Activated CD8-positive, alpha-beta T cell treated with anti-CD3 and anti-CD28 coated beads for 36 hours (primary cell): ENCODE results near the gene ITGB5. TPM values are rescaled to one million over a fixed set of nuclear protein-coding genes. Genes with fewer than 3 reads are reported as not detected.

Experiments used
- ATAC-seq: fragments of 200-7000 bp; cut with Tn5 transposase; one replicate; pipeline ENCODE4 v1.10.0; 2021; ENCODE audit warnings: mild to moderate bottlenecking, moderate library complexity
- CTCF ChIA-PET: fragments of 350-600 bp; sonication (Branson Sonifier 250); formaldehyde crosslinking; loops from one replicate; lab custom pipeline; 2021; ENCODE audit warnings: antibody characterized with exemption; lab: Charles Lee
- POLR2A ChIA-PET: fragments of 350-600 bp; sonication (Branson Sonifier 250); formaldehyde crosslinking; loops from one replicate; lab custom pipeline; 2021; ENCODE audit warnings: antibody characterized with exemption; lab: Charles Lee
- DNase-seq: peaks from one replicate; pipeline ENCODE4 v3.0.0-alpha.2; 2020
- H3K27ac Mint-ChIP-seq: one replicate; pipeline ENCODE4 v1.8.0; 2021; ENCODE audit warnings: mild to moderate bottlenecking, mixed read lengths
- H3K27me3 Mint-ChIP-seq: one replicate; pipeline ENCODE4 v1.8.0; 2021; ENCODE audit warnings: mixed read lengths
- H3K36me3 Mint-ChIP-seq: one replicate; pipeline ENCODE4 v1.8.0; 2021; ENCODE audit warnings: low read depth, mixed read lengths
- H3K4me1 Mint-ChIP-seq: one replicate; pipeline ENCODE4 v1.8.0; 2021; ENCODE audit warnings: low read depth, mixed read lengths
- H3K4me3 Mint-ChIP-seq: one replicate; pipeline ENCODE4 v1.8.0; 2021; ENCODE audit warnings: mild to moderate bottlenecking, moderate library complexity, mixed read lengths
- H3K9me3 Mint-ChIP-seq: one replicate; pipeline ENCODE4 v1.8.0; 2021; ENCODE audit warnings: mixed read lengths
- CTCF ChIP-seq: fragments of 200-600 bp; IDR thresholded peaks from one replicate; pipeline ENCODE4 v1.8.0; 2022; ENCODE audit warnings: antibody characterized with exemption, mild to moderate bottlenecking
- intact Hi-C: fragments of 100-400 bp; cut with micrococcal nuclease; formaldehyde crosslinking; loops from one replicate; pipeline ENCODE4 v1.10.0; 2022
- total RNA-seq, 2 experiments: library from RNA; stranded (reverse); gene quantifications; one replicate each; pipeline ENCODE4 v1.2.3, GENCODE V29; 2021

Gene ITGB5
- total RNA-seq, 2 experiments from 2014 or later, result 0.41 to 1.1 TPM

- Mint-ChIP-seq H3K27me3 (peaks cover 16% of the 10 kb centered on the region), H3K4me3 (no peak overlapping the region), H3K9me3 (no peaks in the 10 kb centered on the region), H3K36me3 (no peaks in the 10 kb centered on the region), H3K4me1 (peaks cover 5% of the 10 kb centered on the region), H3K27ac (no peak overlapping the region)
- ATAC-seq (peak; percentile 55), DNase-seq (peak; percentile 85)
- ChIA-PET CTCF (interaction anchor here (0.7 to 2.9 kb wide), 12 partner anchors 8 to 657 kb away, joined by 3 to 11 read pairs (median 3); no protein-coding TSS in a partner anchor), POLR2A (no interaction called here)
- TF ChIP-seq CTCF, result peak; percentile 77
- intact Hi-C loops, result loop anchor here (5.0 to 10.0 kb wide), 2 partner anchors 276 to 509 kb away; no protein-coding TSS in a partner anchor
Observed at GRCh38 chr3:124928333-124929202, 41.4 kb upstream of the ITGB5 start.

GRCh38 chr3:124927574-124928045 lies 40.4 kb upstream of the ITGB5 start:
- TF ChIP-seq CTCF, result no peak
- Mint-ChIP-seq H3K27ac (no peak overlapping the region), H3K4me3 (no peak overlapping the region), H3K27me3 (peaks cover 15% of the 10 kb centered on the region), H3K4me1 (peaks cover 5% of the 10 kb centered on the region), H3K9me3 (no peaks in the 10 kb centered on the region), H3K36me3 (no peaks in the 10 kb centered on the region)
- CTCF ChIA-PET, result interaction anchor here (0.6 to 2.9 kb wide), 14 partner anchors 9 to 658 kb away, joined by 3 to 12 read pairs (median 3); no protein-coding TSS in a partner anchor
- intact Hi-C loops, result loop anchor here (5.0 to 10.0 kb wide), 2 partner anchors 277 to 510 kb away; no protein-coding TSS in a partner anchor
- peak; percentile 9 for DNase-seq
- no peak for ATAC-seq
- POLR2A ChIA-PET, result no interaction called here

- POLR2A ChIA-PET, result no interaction called here
- H3K4me3 Mint-ChIP-seq, result no peak overlapping the region
Observed at GRCh38 chr3:124926426-124927101, 39.4 kb upstream of the ITGB5 start.

GRCh38 chr3:124924741-124925140 lies 37.6 kb upstream of the ITGB5 start:
- CTCF ChIA-PET, result interaction anchor here (1.0 to 2.0 kb wide), 4 partner anchors 11 to 163 kb away, joined by 3 to 6 read pairs (median 5); no protein-coding TSS in a partner anchor
- DNase-seq (no peak), ATAC-seq (no peak)
- Mint-ChIP-seq H3K4me1 (peaks cover 5% of the 10 kb centered on the region), H3K4me3 (no peak overlapping the region), H3K27me3 (peaks cover 15% of the 10 kb centered on the region), H3K27ac (no peak overlapping the region), H3K9me3 (no peaks in the 10 kb centered on the region), H3K36me3 (no peaks in the 10 kb centered on the region)
- POLR2A ChIA-PET, result no interaction called here
- no peak for TF ChIP-seq CTCF
- intact Hi-C loops, result loop anchor here (5.0 to 10.0 kb wide), 2 partner anchors 280 to 513 kb away; no protein-coding TSS in a partner anchor

More at GRCh38 chr3:124926426-124927101, 39.4 kb upstream of the ITGB5 start:
- Mint-ChIP-seq H3K27me3 (peaks cover 15% of the 10 kb centered on the region), H3K27ac (no peak overlapping the region), H3K9me3 (no peaks in the 10 kb centered on the region), H3K36me3 (no peaks in the 10 kb centered on the region), H3K4me1 (peaks cover 5% of the 10 kb centered on the region)
- intact Hi-C loops, result loop anchor here (5.0 to 10.0 kb wide), 2 partner anchors 278 to 511 kb away; no protein-coding TSS in a partner anchor
- CTCF ChIA-PET, result interaction anchor here (0.9 to 2.9 kb wide), 7 partner anchors 16 to 659 kb away, joined by 3 to 12 read pairs (median 5); no protein-coding TSS in a partner anchor
- no peak for TF ChIP-seq CTCF
- DNase-seq, result no peak
- ATAC-seq, result no peak
